Fibroblast of villous mesenchyme (primary cell): ENCODE measurements around the gene GJA3. TPM values are rescaled to one million over a fixed set of nuclear protein-coding genes. Genes with fewer than 3 reads are reported as not detected.

Source experiments
- DNase-seq: peaks from one replicate; pipeline ENCODE4 v3.0.0-alpha.2; 2010; ENCODE audit warnings: low read depth
- H3K4me3 ChIP-seq: 2 replicates; pipeline ENCODE4 v1.5.1; 2011; ENCODE audit warnings: low read depth, mild to moderate bottlenecking, low read length
- CTCF ChIP-seq: IDR thresholded peaks from 2 replicates; pipeline ENCODE4 v1.5.1; 2012; ENCODE audit warnings: low read depth, mild to moderate bottlenecking, low read length; ENCODE audit not compliant: insufficient read depth
- total RNA-seq: library from RNA; depleted of rRNA; stranded (reverse); fragments of >200 nt; gene quantifications from 2 replicates; pipeline ENCODE4 v1.2.3, GENCODE V29; 2012

The GJA3 gene
- total RNA-seq, 1 donor: 0.43 TPM

- no peak overlapping the region for H3K4me3 ChIP-seq
- DNase-seq: no peak
- no peak for TF ChIP-seq CTCF
These were observed 17.8 kb downstream of the GJA3 start for GRCh38 chr13:20142927-20143480.

- no peak for TF ChIP-seq CTCF
These were observed 18.6 kb downstream of the GJA3 start for GRCh38 chr13:20142023-20142926.

GRCh38 chr13:20141238-20142022 lies 19.4 kb downstream of the GJA3 start:
- no peak for DNase-seq
- H3K4me3 ChIP-seq: no peak overlapping the region
- TF ChIP-seq CTCF: no peak

More at GRCh38 chr13:20142023-20142926, 18.6 kb downstream of the GJA3 start:
- DNase-seq: no peak
- no peak overlapping the region for H3K4me3 ChIP-seq

- TF ChIP-seq CTCF: no peak
- H3K4me3 ChIP-seq: no peak overlapping the region
- DNase-seq: no peak
These were observed 20.4 kb downstream of the GJA3 start for GRCh38 chr13:20140487-20140886.

- TF ChIP-seq CTCF: no peak
- no peak overlapping the region for H3K4me3 ChIP-seq
- DNase-seq: no peak
These were observed 23.0 kb downstream of the GJA3 start for GRCh38 chr13:20137875-20138274.

- no peak for DNase-seq
- no peak overlapping the region for H3K4me3 ChIP-seq
- TF ChIP-seq CTCF: peak; percentile 39
These were observed 23.8 kb downstream of the GJA3 start for GRCh38 chr13:20136781-20137703.
